ENCODE data around the gene GLE1.
A peak's percentile ranks its signal among the peaks of the same experiment; 100 is the strongest.

The GLE1 gene

GRCh38 chr9:128550226-128550625 lies 45.7 kb downstream of the GLE1 start:
- no peak overlapping the region for H3K4me3 ChIP-seq (ENCODE audit: low read length)
- no peak for DNase-seq (ENCODE audit: low read depth, low spot score)

- H3K4me3 ChIP-seq (ENCODE audit: low read length), result peak overlapping the region; percentile 62
- no peak for DNase-seq (ENCODE audit: low read depth, low spot score)
These were observed 46.5 kb downstream of the GLE1 start for GRCh38 chr9:128550770-128551656.

GRCh38 chr9:128551657-128552152 lies 47.2 kb downstream of the GLE1 start:
- DNase-seq (ENCODE audit: low read depth, low spot score), result no peak
- H3K4me3 ChIP-seq (ENCODE audit: low read length), result peak overlapping the region; percentile 62

- peak; percentile 85 for DNase-seq (ENCODE audit: low read depth, low spot score)
- H3K4me3 ChIP-seq (ENCODE audit: low read length), result peak within 1 kb of the TSS; percentile 81
These were observed 47.7 kb downstream of the GLE1 start, which contains the start of gene SPTAN1 for GRCh38 chr9:128552153-128552743. SPTAN1 (plus strand) TSS chr9:128552587; CDS start chr9:128566741, 14,154 bp downstream.

GRCh38 chr9:128552744-128553440 lies 48.4 kb downstream of the GLE1 start:
- DNase-seq (ENCODE audit: low read depth, low spot score), result no peak
- H3K4me3 ChIP-seq (ENCODE audit: low read length), result peak overlapping the region; percentile 81

- no peak for DNase-seq (ENCODE audit: low read depth, low spot score)
These were observed 49.2 kb downstream of the GLE1 start for GRCh38 chr9:128553728-128554127.

GRCh38 chr9:128554155-128554862 lies 49.8 kb downstream of the GLE1 start:
- H3K4me3 ChIP-seq (ENCODE audit: low read length), result peak overlapping the region; percentile 81
- DNase-seq (ENCODE audit: low read depth, low spot score), result peak; percentile 48

More at GRCh38 chr9:128553728-128554127, 49.2 kb downstream of the GLE1 start:
- H3K4me3 ChIP-seq (ENCODE audit: low read length), result peak overlapping the region; percentile 81

GRCh38 chr9:128555180-128555721 lies 50.7 kb downstream of the GLE1 start:
- no peak overlapping the region; the same call in 1 of the 2 replicates for H3K4me3 ChIP-seq (ENCODE audit: low read length)
- no peak for DNase-seq (ENCODE audit: low read depth, low spot score)

- H3K4me3 ChIP-seq (ENCODE audit: low read length), result no peak overlapping the region
- DNase-seq (ENCODE audit: low read depth, low spot score), result no peak
These were observed 51.8 kb downstream of the GLE1 start for GRCh38 chr9:128556276-128556675.

GRCh38 chr9:128556926-128557634 lies 52.6 kb downstream of the GLE1 start:
- no peak overlapping the region for H3K4me3 ChIP-seq (ENCODE audit: low read length)

GRCh38 chr9:128558431-128559310 lies 54.2 kb downstream of the GLE1 start:
- DNase-seq (ENCODE audit: low read depth, low spot score), result peak; percentile 84
- peak overlapping the region; percentile 35 for H3K4me3 ChIP-seq (ENCODE audit: low read length)

More at GRCh38 chr9:128556926-128557634, 52.6 kb downstream of the GLE1 start:
- no peak for DNase-seq (ENCODE audit: low read depth, low spot score)

- DNase-seq (ENCODE audit: low read depth, low spot score), result no peak
- no peak overlapping the region for H3K4me3 ChIP-seq (ENCODE audit: low read length)
These were observed 61.1 kb downstream of the GLE1 start for GRCh38 chr9:128565578-128565977.

GRCh38 chr9:128568470-128569078 lies 64.1 kb downstream of the GLE1 start:
- DNase-seq (ENCODE audit: low read depth, low spot score), result no peak
- H3K4me3 ChIP-seq (ENCODE audit: low read length), result no peak overlapping the region

GRCh38 chr9:128575469-128575868 lies 71.0 kb downstream of the GLE1 start:
- H3K4me3 ChIP-seq (ENCODE audit: low read length), result no peak overlapping the region
- no peak for DNase-seq (ENCODE audit: low read depth, low spot score)

- DNase-seq (ENCODE audit: low read depth, low spot score), result no peak
- H3K4me3 ChIP-seq (ENCODE audit: low read length), result no peak overlapping the region
These were observed 71.4 kb downstream of the GLE1 start for GRCh38 chr9:128575916-128576315.

- no peak overlapping the region for H3K4me3 ChIP-seq (ENCODE audit: low read length)
- DNase-seq (ENCODE audit: low read depth, low spot score), result no peak
These were observed 72.7 kb downstream of the GLE1 start for GRCh38 chr9:128577206-128577605.

- DNase-seq (ENCODE audit: low read depth, low spot score), result no peak
- H3K4me3 ChIP-seq (ENCODE audit: low read length), result no peak overlapping the region
These were observed 74.7 kb downstream of the GLE1 start for GRCh38 chr9:128579194-128579593.
